Effector CD8-positive, alpha-beta T cell (primary cell): Measurements from ENCODE around the gene UBQLN3.

Experiments used
- DNase-seq: peaks from one replicate; lab custom pipeline; 2025; lab: John Stamatoyannopoulos, UW

UBQLN3 gene

DNA sequence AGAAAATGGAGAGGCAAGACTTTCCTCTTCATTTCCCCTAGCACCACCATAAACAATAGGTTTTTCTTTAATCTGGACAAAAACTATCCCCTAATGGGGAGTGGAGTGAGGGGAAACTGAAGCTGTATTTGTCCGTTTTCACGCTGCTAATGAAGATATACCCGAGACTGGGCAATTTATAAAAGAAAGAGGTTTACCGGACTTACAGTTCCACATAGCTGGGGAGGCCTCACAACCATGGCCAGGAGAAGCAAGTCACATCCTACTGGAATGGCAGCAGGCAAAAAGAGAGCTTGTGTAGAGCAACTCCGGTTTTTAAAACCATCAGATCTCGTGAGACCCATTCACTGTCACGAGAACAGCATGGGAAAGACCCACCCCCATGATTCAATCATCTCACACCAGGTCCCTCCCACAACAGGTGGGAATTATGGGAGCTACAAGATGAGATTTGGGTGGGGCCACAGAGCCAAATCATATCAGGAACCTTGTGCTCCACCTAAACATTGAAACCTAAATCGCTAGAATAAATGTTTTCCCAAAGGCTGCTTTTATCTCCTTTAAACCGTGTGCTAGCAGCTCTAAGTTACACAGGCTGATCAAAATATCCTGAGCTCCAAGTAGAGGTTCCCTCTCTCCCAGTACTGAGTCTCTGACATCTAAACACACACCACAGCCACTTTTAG is 4.3 kb downstream of the UBQLN3 start:
- DNase-seq = no peak

DNA sequence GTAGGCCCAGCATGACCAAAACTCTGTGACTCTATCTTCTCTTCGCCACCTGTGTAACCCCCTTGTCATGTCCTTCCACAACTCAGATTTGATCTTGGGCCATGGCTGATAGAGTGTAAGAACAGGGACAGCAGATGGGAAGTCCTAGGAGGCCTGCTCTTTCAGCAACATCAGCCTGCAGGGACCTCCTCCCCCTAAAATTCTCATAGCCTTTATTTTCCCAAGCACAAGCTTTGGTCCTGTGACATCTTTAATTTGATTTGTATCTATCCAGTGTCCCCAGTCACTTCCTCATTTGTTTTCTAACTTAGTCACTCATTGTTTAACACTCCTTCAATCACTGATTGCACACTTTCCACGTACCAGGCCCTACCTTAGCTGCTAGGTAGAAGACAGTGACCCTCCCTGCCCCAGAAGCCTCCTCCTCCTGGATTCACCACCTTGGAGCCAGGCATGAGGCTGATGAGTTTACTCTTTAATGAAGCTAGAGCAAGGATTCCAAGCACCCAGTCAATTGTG is 5.3 kb downstream of the UBQLN3 start:
- DNase-seq = no peak

DNA sequence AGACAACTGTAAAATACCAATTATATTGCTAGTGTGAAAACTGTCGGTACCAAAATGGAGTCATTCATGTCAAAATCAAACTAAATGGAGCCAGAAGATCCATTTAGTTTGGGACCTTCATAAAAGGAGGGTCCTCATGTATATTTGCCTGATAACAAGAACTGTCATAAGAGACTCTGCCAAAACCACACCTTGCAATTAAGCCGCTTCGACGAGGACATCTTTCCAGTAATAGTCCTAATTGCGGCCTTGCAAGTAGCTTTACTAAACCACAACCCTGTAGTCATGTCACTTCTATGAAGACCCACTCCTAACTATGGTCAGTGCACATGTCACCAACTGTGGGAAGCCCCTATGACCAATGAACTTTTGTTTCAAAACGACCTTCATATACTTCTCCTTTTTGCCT is 9.4 kb downstream of the UBQLN3 start:
- DNase-seq = no peak

DNA sequence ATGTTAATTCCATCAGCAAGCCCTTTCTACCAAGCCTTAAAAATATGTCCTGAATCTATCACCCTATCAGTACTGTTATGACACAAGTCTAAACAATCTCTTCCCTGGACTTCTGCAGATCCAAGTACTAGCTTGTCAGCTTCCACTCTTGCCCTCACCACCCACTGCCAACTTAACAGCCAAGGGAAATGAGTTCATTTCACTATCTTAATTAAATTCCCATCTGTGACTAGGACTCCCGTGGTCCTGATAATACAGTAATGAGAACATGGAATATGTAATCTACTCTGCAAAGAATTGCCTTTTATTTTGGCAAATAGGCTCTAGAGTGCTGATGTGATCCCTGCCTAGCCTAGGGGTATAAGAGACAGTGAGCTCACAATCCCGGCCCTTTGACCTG is 10.1 kb downstream of the UBQLN3 start:
- DNase-seq = no peak

DNA sequence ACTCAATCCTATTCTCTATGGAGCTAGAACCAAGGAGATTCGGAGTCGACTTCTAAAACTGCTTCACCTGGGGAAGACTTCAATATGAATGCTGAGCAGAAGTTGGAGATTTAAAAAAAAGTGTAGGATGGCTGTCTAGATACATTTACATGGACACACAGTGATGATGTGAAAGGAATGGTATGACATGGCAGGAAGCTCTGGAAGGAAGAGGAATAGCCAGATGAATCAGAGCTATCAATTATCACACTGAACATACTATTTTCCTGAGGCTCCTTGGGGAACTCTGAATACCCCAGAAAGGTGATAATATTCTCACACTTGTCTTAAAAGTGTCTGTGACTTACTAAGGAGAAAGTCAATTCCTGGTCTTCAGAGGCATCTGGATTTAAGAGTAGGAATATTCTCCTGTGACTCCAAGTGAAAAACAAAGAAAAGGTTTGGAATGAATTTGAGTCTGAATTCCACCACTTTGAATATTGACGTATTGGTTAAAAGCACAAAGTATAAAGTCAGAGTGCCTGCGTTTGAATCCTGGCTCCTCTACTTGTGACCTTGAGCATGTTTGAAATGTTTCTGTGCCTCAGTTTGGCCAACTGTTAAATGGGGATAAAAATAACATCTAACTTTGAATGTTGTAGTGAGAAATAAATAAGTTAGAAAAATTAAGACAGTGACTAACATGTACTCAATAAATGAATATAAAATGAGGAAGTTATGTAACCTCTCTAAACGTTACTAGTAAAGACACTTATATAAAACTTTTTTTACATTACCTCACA is 20.0 kb downstream of the UBQLN3 start:
- no peak for DNase-seq

DNA sequence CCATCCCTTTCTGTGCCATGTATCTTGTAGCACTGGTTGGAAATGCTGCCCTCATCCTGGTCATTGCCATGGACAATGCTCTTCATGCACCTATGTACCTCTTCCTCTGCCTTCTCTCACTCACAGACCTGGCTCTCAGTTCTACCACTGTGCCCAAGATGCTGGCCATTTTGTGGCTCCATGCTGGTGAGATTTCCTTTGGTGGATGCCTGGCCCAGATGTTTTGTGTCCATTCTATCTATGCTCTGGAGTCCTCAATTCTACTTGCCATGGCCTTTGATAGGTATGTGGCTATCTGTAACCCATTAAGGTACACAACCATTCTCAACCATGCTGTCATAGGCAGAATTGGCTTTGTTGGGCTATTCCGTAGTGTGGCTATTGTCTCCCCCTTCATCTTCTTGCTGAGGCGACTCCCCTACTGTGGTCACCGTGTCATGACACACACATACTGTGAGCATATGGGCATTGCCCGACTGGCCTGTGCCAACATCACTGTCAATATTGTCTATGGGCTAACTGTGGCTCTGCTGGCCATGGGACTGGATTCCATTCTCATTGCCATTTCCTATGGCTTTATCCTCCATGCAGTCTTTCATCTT is 20.9 kb downstream of the UBQLN3 start:
- no peak for DNase-seq

DNA sequence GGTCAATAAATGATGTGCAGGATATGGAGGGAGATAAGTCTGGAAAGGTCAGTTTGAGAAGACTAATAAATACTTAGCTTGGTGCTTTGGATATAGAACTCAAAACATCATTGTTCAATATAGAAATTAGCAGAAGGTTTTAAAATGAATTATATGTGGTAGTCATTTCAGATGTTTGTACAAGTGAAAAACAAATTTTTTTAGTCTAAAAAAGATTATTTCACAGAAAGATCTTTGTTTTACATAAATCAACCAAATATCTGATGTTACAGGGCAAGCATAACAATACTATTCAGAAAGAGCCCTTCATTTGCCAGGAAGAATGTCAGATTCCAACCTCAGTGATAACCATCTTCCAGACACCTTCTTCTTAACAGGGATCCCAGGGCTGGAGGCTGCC is 21.4 kb downstream of the UBQLN3 start, which contains the start of gene OR52D1:
Gene OR52D1, plus strand, starts transcription at position 301 of the 400 bp plus-strand sequence. Its CDS starts 22 bp downstream, at position 323.
- no peak for DNase-seq

DNA sequence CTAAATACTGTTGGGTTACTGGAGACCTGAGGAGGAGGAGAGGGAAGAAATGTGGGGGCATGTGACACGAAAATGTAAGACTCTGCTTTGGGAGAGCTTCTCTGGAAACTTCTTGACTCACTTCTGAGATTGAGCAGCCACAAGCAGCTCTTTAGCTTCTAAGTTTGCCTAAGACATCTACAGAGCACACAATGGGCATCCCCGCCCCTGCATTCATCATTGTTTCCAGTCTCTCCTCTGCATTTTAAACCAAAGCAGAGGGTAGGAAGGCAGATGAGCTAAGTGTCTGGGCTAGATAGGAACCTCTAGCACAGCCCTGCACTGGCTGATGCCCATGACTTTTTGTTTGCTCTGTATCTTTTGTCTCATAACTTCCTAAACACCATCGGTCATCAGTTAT is 23.3 kb downstream of the UBQLN3 start:
- DNase-seq = no peak

DNA sequence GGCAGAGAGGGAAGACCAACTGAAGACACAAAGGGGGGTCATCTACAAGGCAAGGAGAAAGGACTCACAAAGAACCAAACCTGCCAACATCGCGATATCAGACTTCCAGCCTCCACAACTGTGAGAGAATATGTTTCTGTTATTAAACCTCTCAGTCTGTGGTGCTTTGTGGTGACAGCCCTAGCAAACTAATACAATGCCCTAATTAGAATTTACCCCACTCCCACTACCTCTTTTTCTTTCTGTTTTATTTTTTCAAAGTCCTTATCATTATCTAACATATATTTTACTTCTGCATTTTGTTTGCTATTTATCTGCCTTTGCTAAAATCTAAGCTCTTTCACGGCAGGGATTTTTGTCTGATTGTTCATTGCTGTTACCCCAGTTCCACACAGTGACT is 23.8 kb downstream of the UBQLN3 start:
- no peak for DNase-seq

DNA sequence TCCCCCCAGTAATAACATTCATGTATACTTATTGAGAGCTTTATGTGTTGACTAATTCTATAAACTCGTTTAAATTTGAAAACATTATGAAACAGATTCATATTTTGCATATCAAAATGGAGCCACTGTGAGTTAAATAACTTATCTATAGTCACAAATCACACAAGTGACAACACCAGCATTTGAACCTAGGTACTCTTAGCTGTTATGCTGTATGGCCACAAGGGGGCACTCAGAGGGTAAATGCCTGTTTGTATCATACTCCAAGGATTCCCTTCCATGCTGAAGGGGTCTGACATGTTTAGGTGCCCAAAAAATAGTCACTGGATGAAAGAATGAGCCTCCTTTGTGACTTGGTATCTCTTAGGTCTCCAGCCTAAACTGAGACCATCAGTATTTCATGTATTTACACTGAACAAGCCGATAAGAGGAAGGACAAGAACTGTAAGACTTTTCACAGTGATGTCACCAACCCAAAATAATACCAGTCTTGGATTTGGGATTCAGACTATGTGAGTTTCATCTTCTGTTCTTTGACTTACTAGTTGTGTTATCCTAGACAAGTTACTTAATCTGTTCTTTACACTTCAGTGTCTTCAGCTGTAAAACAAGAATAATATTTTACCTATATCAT is 33.5 kb downstream of the UBQLN3 start:
- DNase-seq = peak; percentile 15

DNA sequence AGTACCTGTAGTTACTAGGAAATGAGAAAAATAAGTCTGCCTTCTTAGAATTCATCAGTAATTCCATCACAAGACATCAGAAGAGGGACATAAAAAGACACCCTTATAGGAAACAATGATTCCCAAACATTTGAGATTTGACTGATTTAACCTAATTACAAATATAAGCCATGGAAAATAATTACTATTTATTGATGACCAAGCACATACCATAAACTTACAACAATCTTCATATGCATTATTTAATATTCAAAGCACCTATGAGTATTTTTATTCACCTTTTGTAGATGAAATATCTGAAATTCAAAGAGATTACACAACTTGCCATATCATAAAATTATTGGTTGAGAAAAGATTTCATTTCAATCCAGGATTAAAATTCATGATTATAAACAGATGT is 35.8 kb downstream of the UBQLN3 start:
- no peak for DNase-seq

DNA sequence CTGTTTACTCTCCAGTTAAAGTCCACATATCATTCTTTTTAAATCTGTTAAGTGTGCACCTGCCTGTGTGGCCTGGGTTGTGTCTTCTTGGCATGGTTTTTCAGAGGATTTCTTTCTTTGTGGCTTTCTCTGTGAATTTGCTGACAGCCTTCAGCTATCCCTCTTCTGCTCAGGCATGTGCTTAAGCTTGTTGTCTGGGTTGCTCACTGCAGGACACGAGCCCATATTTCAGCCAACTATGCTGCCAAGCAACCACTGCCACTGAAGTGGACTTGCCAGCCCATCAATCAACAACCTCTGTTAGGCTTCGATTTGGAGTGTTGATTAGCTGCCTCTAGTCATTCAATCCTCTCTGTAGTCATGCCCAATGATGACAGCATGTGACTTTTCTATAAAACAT is 42.2 kb downstream of the UBQLN3 start:
- no peak for DNase-seq

DNA sequence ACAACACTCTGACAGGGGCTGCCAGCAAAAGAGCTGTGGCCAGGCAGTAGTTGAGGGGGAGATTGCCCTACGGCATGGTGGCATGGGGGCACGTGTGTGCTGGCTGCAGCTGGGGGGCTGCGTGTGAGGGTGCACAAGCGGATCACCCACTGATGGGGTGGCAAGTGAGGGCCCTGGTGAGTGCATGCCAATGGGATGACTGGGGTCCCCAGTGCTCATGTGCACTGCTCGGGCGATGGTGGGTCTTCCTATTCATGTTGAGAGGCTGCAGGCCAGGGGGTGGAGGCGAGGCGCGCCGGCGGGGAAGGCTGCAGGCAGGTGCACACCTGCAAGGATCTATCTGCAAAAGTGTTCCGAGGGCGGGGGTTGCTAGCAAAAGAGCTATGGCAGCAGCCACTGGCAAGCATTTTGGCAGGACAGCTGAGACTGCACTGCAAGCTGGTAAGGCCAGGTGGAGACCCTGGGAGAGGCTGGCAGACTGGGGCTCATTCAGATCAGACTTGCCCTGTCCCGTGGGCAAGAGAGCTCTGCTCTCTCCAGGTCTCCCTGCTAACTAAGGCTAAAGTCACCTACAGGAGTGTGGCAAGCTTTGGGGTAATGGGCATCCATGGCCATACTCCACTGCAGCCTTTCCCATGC is 48.7 kb downstream of the UBQLN3 start:
- DNase-seq = no peak
